K562 (cell line): ENCODE results near the gene YBX2. TPM values are rescaled to one million over a fixed set of nuclear protein-coding genes. Genes with fewer than 3 reads are reported as not detected.
A peak's percentile ranks its signal among the peaks of the same experiment; 100 is the strongest.

Source experiments
- ATAC-seq: fragments of 200-7000 bp; cut with Tn5 transposase; 3 replicates; pipeline ENCODE4 v1.9.1; 2020; ENCODE audit warnings: moderate library complexity
- BruUV-seq: library from RNA; stranded (reverse); fragments of 400-500 nt; replicated peaks from 2 replicates; lab custom pipeline; 2021; lab: Mats Ljungman, UMichigan
- CTCF ChIA-PET: fragments of 300-600 bp; formaldehyde crosslinking; extraction: SDS; loops from one replicate; lab custom pipeline; 2021; ENCODE audit warnings: low intra/inter-chr PET ratio; lab: Yijun Ruan, JAX
- POLR2A ChIA-PET: fragments of 300-600, 350-650 bp; sonication (Branson Sonifier 250); formaldehyde crosslinking; extraction: SDS; loops from one replicate; lab custom pipeline; 2021; ENCODE audit warnings: antibody characterized with exemption, inconsistent platforms; lab: Yijun Ruan, JAX
- DNase-seq, 4 experiments: peaks; one replicate each; pipeline versions ENCODE4 v3.0.0 to v3.0.0-alpha.2; 2011 to 2018; ENCODE audit warnings: low spot score in 3 of 4, mixed read lengths in 3 of 4; ENCODE audit errors: extremely low read depth in 1 of 4
- FAIRE-seq: peaks from 2 replicates; lab custom pipeline; 2011; peaks lifted over from hg19 to GRCh38; lab: Jason Lieb, UNC
- H2AFZ ChIP-seq: 2 replicates; pipeline ENCODE4 v1.6.0; 2011; ENCODE audit warnings: low read depth, low read length, control low read depth, inconsistent platforms
- H3K27ac ChIP-seq: fragments of 200-600 bp; 3 replicates; pipeline ENCODE4 v1.8.0; 2011; ENCODE audit warnings: low read depth, mild to moderate bottlenecking, control low read depth, inconsistent platforms, low read length, moderate library complexity, mixed read lengths; ENCODE audit errors: extremely low read depth
- H3K27me3 ChIP-seq, 2 experiments: fragments of 300-600 bp in 1 of 2; 2 replicates in 1 of 2; 3 replicates in 1 of 2; pipeline versions ENCODE4 v1.6.0 to v1.8.0; 2011; ENCODE audit warnings: inconsistent platforms in 2 of 2, low read length in 2 of 2, mild to moderate bottlenecking in 1 of 2, mixed read lengths in 1 of 2, moderate library complexity in 1 of 2; ENCODE audit not compliant: control insufficient read depth in 2 of 2, insufficient read depth in 2 of 2
- H3K36me3 ChIP-seq: fragments of 300-600 bp; 3 replicates; pipeline ENCODE4 v1.8.0; 2011; ENCODE audit warnings: mild to moderate bottlenecking, low read length, inconsistent platforms; ENCODE audit not compliant: control insufficient read depth, insufficient read depth
- H3K4me1 ChIP-seq, 2 experiments: fragments of 200-600 bp in 1 of 2; replicated peaks in 1 of 2; 2 replicates in 1 of 2; 3 replicates in 1 of 2; pipeline versions ENCODE4 v1.5.1 to v1.8.0; 2011; ENCODE audit warnings: inconsistent platforms in 2 of 2, low read length in 2 of 2, mild to moderate bottlenecking in 1 of 2, mixed read lengths in 1 of 2, moderate library complexity in 1 of 2; ENCODE audit not compliant: control insufficient read depth in 2 of 2, insufficient read depth in 2 of 2
- H3K4me2 ChIP-seq: 2 replicates; pipeline ENCODE4 v1.6.1; 2011; ENCODE audit warnings: low read length, control low read depth, inconsistent platforms, mixed read lengths; ENCODE audit not compliant: insufficient read depth
- H3K4me3 ChIP-seq: fragments of 200-600 bp; sonication (generic), shearing (Covaris generic); 2 replicates; pipeline ENCODE4 v1.5.1; 2016; ENCODE audit warnings: control low read depth, inconsistent platforms
- H3K79me2 ChIP-seq: fragments of 200-600 bp; 3 replicates; pipeline ENCODE4 v1.8.0; 2011; ENCODE audit warnings: low read length, inconsistent platforms; ENCODE audit not compliant: control insufficient read depth, insufficient read depth
- H3K9ac ChIP-seq, 2 experiments: 2 replicates each; pipeline versions ENCODE4 v1.6.0 to v1.6.1; 2011; ENCODE audit warnings: low read depth in 2 of 2, low read length in 2 of 2, control low read depth in 1 of 2, inconsistent platforms in 1 of 2, mild to moderate bottlenecking in 1 of 2, mixed read lengths in 1 of 2; ENCODE audit not compliant: insufficient read depth in 1 of 2
- H3K9me1 ChIP-seq: one replicate; pipeline ENCODE4 v1.6.0; 2011; ENCODE audit warnings: inconsistent platforms, mild to moderate bottlenecking, low read length, moderate library complexity; ENCODE audit not compliant: control insufficient read depth, insufficient read depth
- H3K9me3 ChIP-seq: replicated peaks from 2 replicates; pipeline ENCODE4 v1.5.1; 2011; ENCODE audit warnings: low read depth, low read length, inconsistent platforms; ENCODE audit not compliant: control insufficient read depth, insufficient read depth
- H4K20me1 ChIP-seq: replicated peaks from 2 replicates; pipeline ENCODE4 v1.6.1; 2011; ENCODE audit warnings: low read length, inconsistent platforms, mixed read lengths; ENCODE audit not compliant: control insufficient read depth, insufficient read depth
- ATF7 ChIP-seq: fragments of 450-650 bp; IDR thresholded peaks from 2 replicates; pipeline ENCODE4 v1.7.1; 2014; ENCODE audit warnings: mild to moderate bottlenecking, moderate library complexity
- C11orf30 ChIP-seq: fragments of 450-650 bp; IDR thresholded peaks from 2 replicates; pipeline ENCODE4 v1.6.1; 2016; ENCODE audit warnings: low read depth, mild to moderate bottlenecking
- CXXC5 ChIP-seq: fragments of 250-450 bp; sonication (Bioruptor Pico); IDR thresholded peaks from 2 replicates; pipeline ENCODE4 v1.8.0; 2022; ENCODE audit warnings: inconsistent platforms, mild to moderate bottlenecking, moderate library complexity
- FOXP1 ChIP-seq: sonication (generic); formaldehyde crosslinking; IDR thresholded peaks from 2 replicates; pipeline ENCODE4 v1.8.0; 2022; ENCODE audit warnings: mild to moderate bottlenecking, missing genetic modification reagents
- MTA1 ChIP-seq: fragments of 450-650 bp; IDR thresholded peaks from 2 replicates; pipeline ENCODE4 v1.6.1; 2017; ENCODE audit warnings: borderline replicate concordance
- NKRF ChIP-seq: fragments of 450-650 bp; IDR thresholded peaks from 2 replicates; pipeline ENCODE4 v1.6.1; 2016; ENCODE audit warnings: borderline replicate concordance
- NR2F6 ChIP-seq: fragments of 450-650 bp; formaldehyde crosslinking; IDR thresholded peaks from 2 replicates; pipeline ENCODE4 v1.4.0; 2020; ENCODE audit warnings: mild to moderate bottlenecking
- POLR2H ChIP-seq: IDR thresholded peaks from 2 replicates; pipeline ENCODE4 v1.6.1; 2016; ENCODE audit warnings: missing genetic modification characterization, low read depth, mild to moderate bottlenecking, control low read depth, missing compliant biosample characterization, moderate library complexity
- TAF1 ChIP-seq: IDR thresholded peaks from 2 replicates; pipeline ENCODE4 v1.6.1; 2011; ENCODE audit warnings: mild to moderate bottlenecking, low read length, moderate library complexity; ENCODE audit not compliant: insufficient read depth, control insufficient read depth, severe bottlenecking; ENCODE audit errors: extremely low read depth
- TAF9B ChIP-seq: fragments of 450-650 bp; IDR thresholded peaks from 2 replicates; pipeline ENCODE4 v1.6.1; 2018; ENCODE audit warnings: mild to moderate bottlenecking; ENCODE audit not compliant: partially characterized antibody
- ZBTB17 ChIP-seq: fragments of 450-650 bp; formaldehyde crosslinking; IDR thresholded peaks from 2 replicates; pipeline ENCODE4 v1.4.0; 2020; ENCODE audit warnings: mild to moderate bottlenecking
- ZBTB7A ChIP-seq: IDR thresholded peaks from 2 replicates; pipeline ENCODE4 v1.6.1; 2011; ENCODE audit warnings: low read depth, mild to moderate bottlenecking, low read length, moderate library complexity, borderline replicate concordance; ENCODE audit not compliant: control insufficient read depth
- ZNF316 ChIP-seq: fragments of 450-650 bp; IDR thresholded peaks from 2 replicates; pipeline ENCODE4 v1.6.1; 2016
- ZNF436 ChIP-seq: fragments of 250-450, 450-650 bp; sonication (Bioruptor Pico); formaldehyde crosslinking; IDR thresholded peaks from 2 replicates; pipeline ENCODE4 v1.7.0; 2020; ENCODE audit warnings: mild to moderate bottlenecking
- ZNF644 ChIP-seq: fragments of 200-800 bp; sonication (Bioruptor generic); IDR thresholded peaks from 2 replicates; pipeline ENCODE4 v1.6.1; 2016; ENCODE audit warnings: low read depth, missing genetic modification characterization, missing compliant biosample characterization
- WGBS: fragments of 100-300 bp; shearing (Covaris generic); methylation state at CpG from one replicate; pipeline ENCODE4 v1.1.6; 2016; ENCODE audit warnings: low coverage, mixed read lengths; ENCODE audit not compliant: insufficient coverage; ENCODE audit errors: missing lambda C conversion rate; 5-methylcytosine and 5-hydroxymethylcytosine counted together
- in situ Hi-C: fragments of 300-500 bp; cut with MboI; formaldehyde crosslinking; loops from 4 replicates; pipeline ENCODE4 v1.15.0; 2018; ENCODE audit warnings: inconsistent platforms, mixed read lengths
- intact Hi-C: fragments of 100-400 bp; cut with micrococcal nuclease; formaldehyde crosslinking; loops from 2 replicates; pipeline ENCODE4 v1.14.2; 2022
- polyA plus RNA-seq, 8 experiments: library from polyadenylated mRNA; depleted of rRNA in 4 of 8; stranded (reverse) in 5 of 8; unstranded in 3 of 8; fragments of >200 nt; fragmentation: Nextera tagmentation in 2 of 8; fragmentation: Illumina TruSeq in 1 of 8; extraction: Ambion mirVana in 2 of 8; extraction: Trizol in 1 of 8; gene quantifications; 2 replicates each; pipeline versions ENCODE4 v1.2.1 to v1.2.3, GENCODE V29; 2011 to 2014; ENCODE audit warnings: inconsistent platforms in 1 of 8, missing spikeins in 1 of 8
- total RNA-seq, 7 experiments: library from RNA; depleted of rRNA in 6 of 7; stranded (reverse); fragments of >200 nt in 6 of 7; fragmentation: Illumina TruSeq in 2 of 7; extraction: Trizol in 2 of 7; gene quantifications; 2 replicates each; pipeline versions ENCODE4 v1.2.1 to v1.2.3, GENCODE V29; 2011 to 2021; ENCODE audit warnings: low replicate concordance in 1 of 7

Gene YBX2
- total and polyA plus RNA-seq, 9 of the 15 experiments (the other 6 are each of a cell fraction or from before 2014, with no cell fraction given): 0.03 to 0.59 (median 0.27) TPM; not detected in 6

- TF ChIP-seq ZBTB7A (0 out of 2 replicates have a peak, but pooled peaks have one; percentile 58), ZNF436 (CRISPR knock-in tag) (no peak)
Observed at GRCh38 chr17:7307686-7308624, 13.5 kb upstream of the YBX2 start (continued).

GRCh38 chr17:7306911-7307685 is 12.7 kb upstream of the YBX2 start, which contains the start of gene EIF5A:
Gene EIF5A (plus strand): TSS chr17:7307628. CDS start chr17:7309636, 2,008 bp downstream.
- Histone ChIP-seq H3K9me3 (no peaks in the 10 kb centered on the region), H2AFZ (peak within 1 kb of the TSS; percentile 78), H3K79me2 (peaks cover 43% of the 10 kb centered on the region), H3K9me1 (peaks cover 8% of the 10 kb centered on the region), H4K20me1 (peaks cover 35% of the 10 kb centered on the region), H3K4me2 (peak within 1 kb of the TSS; percentile 97), H3K4me3 (peak within 1 kb of the TSS; percentile 96), H3K36me3 (peaks cover 36% of the 10 kb centered on the region), H3K27me3 (no peaks in the 10 kb centered on the region), H3K4me1 (peaks cover 17 to 20% of the 10 kb centered on the region in 2 experiments), H3K9ac (peak within 1 kb of the TSS; percentile 99), H3K27ac (peak within 1 kb of the TSS; percentile 93)
- CTCF ChIA-PET: interaction anchor here (0.7 kb wide), 1 partner anchor 55 kb away, joined by 3 read pairs; the partner anchor contains the start of gene ELP5
- intact Hi-C loops (no loop called here), in situ Hi-C loops (no loop called here)
- WGBS: under 1% methylated on average over 46 of the region's 64 CpGs
- BruUV-seq: no TSS peak
- peak; percentile 88 for ATAC-seq
- POLR2A ChIA-PET: no interaction called here
- FAIRE-seq: peak; percentile 100
- DNase-seq: peak; percentile 90 to 98 (median 94)
- no peak for TF ChIP-seq ZNF316
- TF ChIP-seq NR2F6 (CRISPR knock-in tag): no peak
- peak; percentile 77 for TF ChIP-seq TAF9B
- peak; percentile 86 for TF ChIP-seq POLR2H (tag)
- TF ChIP-seq C11orf30: peak; percentile 36; the same call in 1 of the 2 replicates
- TF ChIP-seq ZNF644 (tag): no peak
- peak; percentile 61 for TF ChIP-seq CXXC5
- TF ChIP-seq TAF1: peak; percentile 85
- peak; percentile 48; the same call in 1 of the 2 replicates for TF ChIP-seq ATF7
- no peak for TF ChIP-seq MTA1
- peak; percentile 63; the same call in 1 of the 2 replicates for TF ChIP-seq NKRF
- TF ChIP-seq ZBTB17 (CRISPR knock-in tag): peak; percentile 98
- TF ChIP-seq FOXP1 (CRISPR knock-in tag): no peak
